MM.1S (cell line): ENCODE data around the gene CREB5.

ENCODE experiments used
- CTCF ChIP-seq: fragments of 300-600 bp; sonication (generic); IDR thresholded peaks from 2 replicates; pipeline ENCODE4 v1.5.1; 2016; ENCODE audit warnings: antibody characterized with exemption, low read length, mixed read lengths
- EZH2 ChIP-seq: fragments of 300-600 bp; sonication (generic); optimal IDR thresholded peaks from 2 replicates; pipeline ENCODE3; 2017; ENCODE audit warnings: low read depth, mild to moderate bottlenecking, antibody characterized with exemption, low read length, mixed read lengths
- EZH2phosphoT487 ChIP-seq: fragments of 300-600 bp; sonication (generic); IDR thresholded peaks from 2 replicates; pipeline ENCODE4 v1.6.1; 2018; ENCODE audit warnings: antibody characterized with exemption, low read length

- TF ChIP-seq EZH2 (no peak), EZH2phosphoT487 (no peak), CTCF (no peak)
Observed at GRCh38 chr7:28640001-28640400, 227.7 kb downstream of the CREB5 start.
